Epidermal melanocyte (primary cell): ENCODE measurements around the gene F8.
"Not testable (repeated sequence)": the region's sequence is repeated elsewhere in the genome, so short reads cannot be mapped to it uniquely, and the experiment has no call there.

Experiments used
- DNase-seq: peaks from one replicate; pipeline ENCODE4 v3.0.0; 2011; ENCODE audit warnings: low spot score; ENCODE audit not compliant: insufficient read length

Gene F8

DNA sequence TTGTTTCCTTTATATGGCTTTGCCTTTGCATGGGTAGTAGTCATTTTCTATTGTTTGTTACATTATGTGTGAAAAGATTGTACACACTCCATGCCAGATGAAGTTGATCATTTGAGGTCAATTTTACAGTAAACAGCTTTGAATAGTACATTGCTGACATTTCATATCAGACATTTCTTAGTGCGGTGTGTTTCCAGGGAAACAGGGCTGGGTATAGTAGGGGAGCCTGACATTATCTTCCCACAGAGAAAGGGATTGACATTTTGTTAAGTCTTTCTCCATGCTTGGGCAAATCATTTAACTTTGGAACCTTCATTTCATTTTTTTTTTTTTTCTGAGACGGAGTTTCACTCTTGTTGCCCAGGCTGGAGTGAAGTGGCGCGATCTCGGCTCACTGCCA lies 9.1 kb upstream of the F8 start:
- no peak for DNase-seq

DNA sequence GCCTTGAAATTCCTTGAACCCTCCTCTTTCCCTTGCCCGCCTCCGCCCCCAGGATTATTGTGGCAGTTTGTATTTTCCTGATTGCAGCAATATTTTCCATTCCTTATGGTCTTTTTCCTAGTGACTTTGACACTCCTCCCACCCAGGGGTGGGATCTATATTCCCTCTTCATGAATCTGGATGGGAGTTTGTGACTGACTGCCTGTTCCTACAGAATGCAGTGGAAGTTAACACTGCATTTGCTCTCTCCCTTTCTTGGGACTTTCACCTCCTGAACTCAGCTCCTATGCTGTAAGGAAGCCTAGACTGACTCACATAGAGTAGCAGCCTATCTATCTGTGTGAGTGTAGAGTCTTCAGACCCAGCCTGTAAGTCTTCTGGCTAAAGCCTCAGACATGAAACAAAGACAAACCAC lies 6.4 kb upstream of the F8 start:
- no peak for DNase-seq

DNA sequence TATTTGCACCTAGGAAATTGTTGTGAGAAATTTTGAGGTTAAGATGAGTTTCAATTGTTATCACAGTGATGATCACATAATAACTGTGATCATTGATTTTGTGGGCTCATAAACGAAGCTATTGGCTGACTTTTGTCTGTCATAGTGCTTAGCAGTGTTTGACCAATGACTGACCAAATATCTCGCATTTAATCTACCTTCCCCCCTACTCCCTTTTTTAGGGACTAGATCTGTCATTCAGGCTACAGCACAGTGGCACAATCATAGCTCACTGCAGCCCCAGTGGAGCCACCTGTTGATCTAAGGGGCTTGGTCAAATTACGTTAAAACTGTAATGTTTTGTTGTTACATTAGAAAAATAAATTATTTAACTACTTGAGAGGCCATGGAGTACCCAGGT lies 5.6 kb upstream of the F8 start:
- DNase-seq = no peak

DNA sequence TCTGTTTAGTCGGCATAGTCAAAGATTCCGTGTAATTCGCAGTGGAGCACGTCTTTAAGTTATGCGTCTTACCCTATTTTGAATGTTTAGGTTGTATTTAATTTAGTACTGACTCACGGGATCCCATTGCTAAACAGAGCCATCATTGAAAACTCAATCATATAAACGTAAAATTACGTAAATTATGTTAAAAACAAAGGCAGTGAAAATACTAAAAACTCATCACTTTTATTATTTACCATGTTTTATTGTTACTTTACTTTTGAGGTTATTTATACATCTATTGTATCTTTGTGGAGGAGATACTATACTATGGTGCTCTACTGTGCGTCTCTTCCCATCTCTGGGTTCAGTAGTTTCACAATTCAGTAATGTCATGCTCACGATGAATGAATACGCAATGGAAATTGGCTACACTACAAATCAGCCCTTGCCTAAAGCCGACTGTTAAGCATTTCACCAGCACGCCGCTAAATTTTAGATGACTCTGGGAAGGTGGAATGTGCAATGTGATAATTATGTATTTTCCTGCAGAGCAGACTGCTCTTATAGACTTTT lies 5.1 kb upstream of the F8 start:
- DNase-seq = no peak

DNA sequence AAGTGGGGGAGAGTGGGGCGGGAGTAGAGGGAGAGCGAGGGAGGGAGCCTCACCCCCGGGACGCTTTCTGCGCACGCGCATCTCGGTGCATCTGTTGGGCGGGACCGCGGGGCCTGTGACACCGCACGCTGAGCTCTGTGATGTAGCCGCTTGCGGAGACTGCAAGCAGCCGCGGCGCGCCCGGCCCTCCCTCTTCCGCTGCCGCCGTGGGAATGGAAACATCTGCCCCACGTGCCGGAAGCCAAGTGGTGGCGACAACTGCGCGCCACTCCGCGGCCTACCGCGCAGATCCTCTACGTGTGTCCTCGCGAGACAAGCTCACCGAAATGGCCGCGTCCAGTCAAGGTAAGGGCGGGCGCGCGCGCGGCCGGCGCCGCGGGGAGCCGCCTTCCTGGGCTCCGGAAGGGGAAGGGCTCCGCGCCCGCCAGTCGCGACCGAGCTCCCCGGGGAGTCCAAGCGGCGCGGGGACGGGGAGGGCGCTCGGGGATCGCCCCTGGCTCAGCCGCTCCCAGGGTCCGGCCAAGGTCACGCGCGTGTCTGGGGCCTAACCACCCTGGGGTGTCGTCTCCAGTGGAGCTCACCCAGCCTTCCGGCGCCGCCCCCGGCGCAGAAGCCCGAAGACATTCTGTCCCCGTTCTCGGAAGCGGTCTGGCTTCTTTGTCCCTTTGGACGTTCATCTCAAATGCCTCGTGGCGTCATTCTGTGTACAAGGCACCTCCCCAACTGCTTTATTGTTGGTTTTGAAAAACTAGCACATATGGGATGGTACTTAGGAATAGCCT lies 4.4 kb upstream of the F8 start, which contains the start of gene FUNDC2:
FUNDC2 (plus strand) TSS at position 118 of the 782 bp plus-strand sequence; CDS start at position 213, 95 bp downstream.
- DNase-seq = peak; percentile 42

DNA sequence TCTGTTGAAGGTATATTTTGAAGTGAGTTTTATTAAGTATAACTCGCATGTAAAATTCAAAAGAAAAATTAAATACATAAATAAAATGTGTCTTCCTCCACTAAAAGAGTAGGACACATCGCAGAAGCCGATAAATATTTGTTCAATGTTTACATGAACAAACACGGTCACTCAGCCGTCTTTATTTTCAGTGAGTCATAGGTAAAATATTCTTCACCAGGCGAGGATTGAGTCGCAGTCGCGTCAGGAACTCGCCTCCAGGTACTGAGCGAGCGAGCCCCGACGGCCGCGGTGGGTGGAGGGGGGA lies 3.9 kb upstream of the F8 start:
- DNase-seq = no peak

DNA sequence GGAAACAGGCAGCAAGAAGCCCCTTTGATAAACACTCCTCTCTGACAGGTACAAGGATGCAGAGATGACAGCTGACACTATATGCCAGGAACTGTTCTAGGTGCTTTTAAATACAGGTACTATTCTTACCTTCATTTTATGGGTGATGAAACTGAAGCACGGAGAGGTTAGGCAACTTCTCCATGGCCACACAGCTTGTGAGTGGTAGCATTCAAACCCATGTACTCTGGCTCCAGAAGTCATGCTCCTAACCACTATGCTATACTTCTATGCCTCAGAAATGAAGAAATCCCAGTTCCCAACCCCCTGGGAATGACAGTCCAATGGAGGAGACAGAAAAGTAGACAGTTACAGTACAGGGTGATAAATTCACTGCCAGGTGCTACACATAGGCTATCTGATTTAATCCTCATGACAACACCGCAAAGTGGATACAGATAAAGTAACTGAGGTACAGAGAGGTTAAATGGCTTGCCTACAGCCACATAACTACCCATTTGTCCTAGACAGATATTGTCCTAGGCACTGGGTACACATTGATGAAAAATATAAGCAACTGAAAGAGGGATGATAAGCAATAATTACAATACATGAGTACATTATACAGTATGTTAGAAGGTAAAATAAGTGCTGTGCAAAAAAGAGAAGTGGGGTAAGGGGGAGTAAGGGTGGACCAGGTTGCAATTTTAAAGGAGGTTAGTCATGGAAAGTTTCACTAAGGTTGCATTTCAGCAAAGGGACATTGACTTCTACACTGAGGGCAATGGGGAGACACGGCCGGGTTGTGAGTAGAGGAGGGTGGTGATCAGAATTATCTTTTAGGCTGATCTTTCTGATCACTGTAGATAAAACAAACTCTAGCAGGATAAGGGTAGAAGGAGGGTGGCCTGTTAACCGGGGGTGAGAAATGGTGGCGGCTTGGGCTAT lies 1.6 kb upstream of the F8 start:
- DNase-seq = no peak

DNA sequence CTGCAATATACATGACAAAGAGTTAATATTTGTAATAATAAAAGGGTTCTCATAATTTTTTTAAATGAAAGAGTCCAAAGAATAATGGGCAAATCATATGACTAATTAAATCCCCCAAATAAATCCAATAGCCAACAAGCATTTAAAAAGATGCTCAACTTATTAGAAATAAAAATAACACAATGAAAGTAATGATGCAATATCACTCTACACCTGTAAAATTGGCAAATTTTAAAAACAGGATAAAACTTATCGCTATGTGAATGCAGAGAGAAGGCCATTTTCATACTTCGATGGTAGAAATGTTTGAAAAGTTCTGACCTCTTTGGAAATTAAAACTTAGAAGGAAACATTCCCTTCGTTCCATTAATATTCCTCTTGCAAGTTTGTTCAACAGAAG lies 1.9 kb downstream of the F8 start:
- DNase-seq = no peak

DNA sequence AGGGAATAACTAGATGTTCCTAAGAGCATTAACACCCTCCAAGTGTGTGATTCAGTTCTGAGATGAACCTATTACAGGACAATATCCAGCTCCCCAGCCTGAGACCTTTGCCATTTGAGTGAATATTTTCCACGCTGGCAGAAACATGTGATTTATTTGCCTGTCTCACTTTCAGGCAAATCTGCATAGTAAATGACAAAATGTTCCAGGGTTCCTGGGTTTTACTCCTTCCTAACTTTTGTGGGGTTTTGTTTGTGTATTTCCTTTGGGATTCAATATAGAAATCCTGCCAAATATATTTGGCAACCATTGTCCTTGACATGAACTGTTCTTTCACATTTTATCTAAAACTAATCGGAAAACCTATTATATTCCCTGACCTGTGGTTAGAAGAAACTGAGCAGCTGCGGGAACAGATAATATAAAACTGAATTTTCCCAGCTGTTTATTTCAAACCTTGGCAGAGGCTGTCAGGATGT lies 12.5 kb downstream of the F8 start:
- no peak for DNase-seq

DNA sequence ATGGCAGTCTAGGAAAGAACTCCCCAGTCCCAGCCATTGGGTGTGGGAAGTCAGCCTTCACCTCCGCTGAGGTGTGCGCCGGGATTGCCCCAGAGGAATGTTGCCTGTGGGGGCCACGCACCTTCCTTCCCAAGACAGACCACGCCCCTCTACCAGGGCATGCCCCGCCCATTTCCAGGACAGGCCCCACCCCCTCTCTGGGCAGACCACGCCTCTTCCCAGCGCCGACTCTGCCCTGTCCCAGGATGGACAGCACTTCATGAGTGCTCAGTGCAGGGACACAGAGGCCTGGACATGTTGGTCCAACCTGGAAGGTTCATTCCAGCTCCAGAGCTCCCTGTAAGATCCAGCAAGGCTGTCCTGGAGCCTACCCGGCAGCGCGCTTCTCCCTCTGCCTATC lies 13.9 kb downstream of the F8 start:
- not testable (repeated sequence) for DNase-seq

DNA sequence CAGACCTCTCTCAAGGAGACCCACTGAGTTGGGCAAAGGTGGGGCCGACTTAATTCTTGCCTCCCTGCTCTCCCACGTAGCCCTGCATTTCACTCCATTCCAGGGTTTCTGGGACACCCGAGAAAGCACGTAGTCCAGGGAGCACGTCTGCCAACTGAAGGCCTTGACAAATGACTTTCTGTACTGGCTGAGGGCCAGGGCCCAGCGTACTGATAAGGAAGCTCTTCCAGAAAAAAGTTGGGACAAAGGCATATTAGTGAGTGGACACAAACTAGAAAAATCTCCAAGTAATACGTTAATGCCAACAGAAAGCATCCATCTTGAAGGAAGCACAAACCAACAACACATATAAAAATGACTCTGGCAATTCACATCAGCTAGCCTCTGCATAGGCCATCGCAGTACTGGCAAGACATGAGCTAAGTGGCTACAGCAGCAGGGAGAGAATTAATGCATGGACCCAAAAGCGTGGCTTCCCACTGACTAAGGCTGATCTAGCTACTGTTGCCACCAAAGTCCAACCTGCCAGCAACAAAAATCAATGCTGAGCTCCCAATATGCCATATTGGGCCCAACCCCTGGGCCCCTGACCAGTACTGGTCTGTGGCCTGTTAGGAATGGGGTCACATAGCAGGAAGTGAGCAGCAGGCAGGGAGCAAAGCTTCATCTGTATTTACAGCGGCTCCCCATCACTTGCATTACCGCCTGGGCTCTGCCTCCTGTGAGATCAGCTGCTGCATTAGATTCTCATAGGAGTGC lies 15.4 kb downstream of the F8 start:
- not testable (repeated sequence) for DNase-seq

DNA sequence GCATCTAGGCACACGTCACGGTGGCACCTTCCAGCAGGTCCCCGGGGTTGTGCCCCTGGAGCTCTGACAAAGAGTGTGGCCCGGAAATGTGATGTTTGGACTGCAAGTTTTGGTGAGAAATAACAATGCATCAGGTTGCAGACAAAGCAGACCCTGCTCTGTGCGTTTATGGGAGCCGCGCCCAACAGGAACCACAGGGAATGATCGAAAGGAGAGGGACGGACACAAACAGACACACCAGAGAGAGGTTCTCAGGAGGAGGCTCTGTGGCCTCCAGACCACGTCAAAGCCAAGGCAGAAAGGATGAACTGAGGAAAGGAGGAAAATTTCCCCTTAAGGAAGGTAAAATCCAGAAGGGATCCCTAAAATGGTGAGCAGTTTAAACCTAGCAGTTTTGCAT lies 16.1 kb downstream of the F8 start:
- DNase-seq = not testable (repeated sequence)

DNA sequence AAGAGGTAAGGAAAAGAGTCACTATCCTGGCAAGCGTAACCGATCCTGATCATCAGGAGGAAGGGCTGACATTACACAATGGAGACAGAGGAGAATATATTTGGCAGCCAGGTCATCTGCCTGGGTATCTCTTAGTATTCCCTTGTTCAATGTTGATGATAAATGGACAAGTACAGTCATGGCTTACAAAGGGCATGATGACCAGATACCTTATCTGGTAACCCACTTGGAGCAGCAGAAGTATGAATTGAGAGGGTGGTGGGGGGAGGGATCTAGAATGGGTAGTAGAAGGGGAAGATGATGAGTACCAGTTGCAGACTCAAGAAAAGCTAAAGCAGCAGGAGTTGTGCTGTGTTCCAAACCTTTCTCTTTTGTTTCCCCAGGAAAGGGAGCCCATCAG lies 17.3 kb downstream of the F8 start:
- no peak for DNase-seq

DNA sequence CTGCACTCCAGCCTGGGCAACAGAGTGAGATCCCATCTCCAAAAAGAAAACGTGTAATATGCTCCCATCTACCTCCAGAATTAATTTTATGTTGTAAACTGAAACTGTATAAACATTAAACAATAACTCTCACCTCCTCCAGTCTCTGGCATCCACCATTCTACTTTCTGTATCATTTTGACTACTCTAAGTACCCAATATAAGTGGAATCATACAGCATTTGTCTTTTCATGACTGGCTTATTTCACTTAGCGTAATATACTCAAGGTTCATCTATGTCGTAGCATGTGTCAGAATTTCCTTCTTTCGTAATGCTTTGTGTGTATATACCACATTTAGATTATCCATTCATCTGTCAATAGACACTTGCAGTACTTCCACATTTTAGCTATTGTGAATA lies 20.6 kb downstream of the F8 start:
- DNase-seq = no peak

DNA sequence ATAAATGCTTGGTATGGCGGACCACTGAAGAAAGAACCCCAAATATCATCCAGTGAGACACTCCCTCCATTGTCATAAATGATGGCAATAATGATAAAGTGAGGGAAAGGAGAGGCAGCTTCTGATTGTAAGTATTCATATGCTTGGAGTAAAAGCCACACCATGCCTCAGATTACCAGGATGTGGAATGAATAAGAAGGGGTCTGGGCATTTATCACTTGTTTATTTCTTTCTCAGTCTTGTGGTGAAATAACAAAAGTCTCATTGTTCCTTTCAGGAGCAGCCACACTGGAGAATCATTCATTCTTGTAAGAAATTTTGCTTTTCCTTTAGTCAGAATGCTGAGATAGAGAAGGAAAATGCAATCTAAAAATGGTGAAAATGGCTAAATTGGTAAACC lies 21.7 kb downstream of the F8 start:
- DNase-seq = no peak

DNA sequence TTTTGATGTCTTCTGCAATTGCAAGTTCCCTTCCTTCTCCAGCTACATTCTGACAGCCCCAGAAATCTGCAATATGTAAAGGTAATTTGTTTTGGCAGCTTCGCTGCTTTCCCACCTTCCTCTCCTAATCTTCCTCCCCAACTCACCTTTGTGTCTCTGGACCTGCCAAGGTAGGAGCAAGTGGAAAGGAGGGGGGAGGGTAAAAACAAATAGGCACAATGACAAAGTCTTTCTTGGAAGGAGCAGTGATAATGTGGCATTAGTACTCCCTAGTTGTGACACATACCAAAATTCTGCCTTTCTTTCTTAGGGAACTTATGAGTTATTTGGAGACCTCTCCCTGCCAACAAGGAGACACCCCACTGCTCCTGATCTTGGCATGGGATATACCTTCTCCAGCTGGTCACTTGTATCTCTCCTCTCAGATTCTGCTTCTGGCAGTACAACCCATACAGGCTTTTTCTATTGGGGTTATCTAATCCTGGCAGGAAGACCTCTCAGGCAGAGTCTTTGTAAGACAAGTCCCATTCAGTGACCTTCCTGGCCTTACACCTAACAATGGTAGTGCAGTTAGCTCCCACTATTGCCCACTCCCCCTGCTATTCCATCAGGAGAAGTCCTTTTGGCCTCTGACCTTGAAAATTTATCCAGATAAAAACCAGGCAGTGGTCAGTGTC lies 24.2 kb downstream of the F8 start:
- DNase-seq = no peak

DNA sequence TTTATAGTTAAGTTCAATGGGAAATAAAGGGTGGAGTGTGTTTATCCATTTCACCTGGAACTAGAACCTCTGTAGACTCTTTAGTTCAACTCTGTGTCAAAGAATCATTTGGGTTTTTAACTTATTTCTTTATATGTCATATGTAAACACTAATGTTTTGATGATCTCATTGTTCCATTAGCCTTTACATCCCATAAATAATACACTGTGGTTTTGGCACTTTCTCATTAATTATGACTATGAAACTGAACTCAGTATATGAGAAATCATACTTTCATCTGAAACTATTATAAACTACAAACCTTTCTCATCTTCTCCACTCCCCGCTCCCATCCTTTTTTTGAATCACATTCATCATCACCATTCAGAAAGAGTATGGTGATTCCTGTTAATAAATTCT lies 31.0 kb downstream of the F8 start:
- DNase-seq = no peak

DNA sequence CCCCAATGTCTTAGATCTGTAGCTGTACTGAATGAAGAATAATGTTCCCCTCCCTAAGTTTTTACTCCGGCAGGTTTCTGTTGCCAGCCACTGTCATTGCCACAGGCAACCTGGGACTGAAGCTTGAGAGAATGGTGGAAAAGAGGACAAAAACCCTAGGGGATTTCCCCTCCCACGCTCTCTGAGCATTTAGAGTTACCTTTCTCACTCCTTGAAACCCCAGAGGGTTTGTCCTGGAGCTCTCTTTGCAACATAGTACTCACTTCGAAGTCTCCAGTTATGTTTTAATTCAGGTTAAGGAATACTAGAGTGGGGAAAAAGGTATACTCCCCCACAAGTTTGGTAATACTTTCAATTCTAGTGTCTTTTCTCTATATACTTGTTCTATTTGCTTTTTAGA lies 31.5 kb downstream of the F8 start:
- no peak for DNase-seq

DNA sequence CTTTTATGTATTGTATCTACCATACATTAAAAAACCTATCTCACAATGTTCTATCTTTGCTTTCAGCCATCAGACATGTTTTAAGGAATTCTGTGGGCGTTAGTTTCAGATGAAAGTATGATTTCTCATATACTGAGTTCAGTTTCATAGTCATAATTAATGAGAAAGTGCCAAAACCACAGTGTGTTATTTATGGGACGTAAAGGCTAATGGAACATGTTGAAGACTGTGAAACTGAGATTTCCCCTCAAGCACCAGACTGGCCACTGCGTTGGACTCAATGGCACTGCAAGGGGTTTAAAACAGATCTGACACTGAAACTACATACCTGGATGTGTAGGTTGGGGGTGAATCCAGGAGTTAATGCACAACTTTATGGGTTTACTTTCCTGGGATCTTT lies 32.0 kb downstream of the F8 start:
- no peak for DNase-seq

DNA sequence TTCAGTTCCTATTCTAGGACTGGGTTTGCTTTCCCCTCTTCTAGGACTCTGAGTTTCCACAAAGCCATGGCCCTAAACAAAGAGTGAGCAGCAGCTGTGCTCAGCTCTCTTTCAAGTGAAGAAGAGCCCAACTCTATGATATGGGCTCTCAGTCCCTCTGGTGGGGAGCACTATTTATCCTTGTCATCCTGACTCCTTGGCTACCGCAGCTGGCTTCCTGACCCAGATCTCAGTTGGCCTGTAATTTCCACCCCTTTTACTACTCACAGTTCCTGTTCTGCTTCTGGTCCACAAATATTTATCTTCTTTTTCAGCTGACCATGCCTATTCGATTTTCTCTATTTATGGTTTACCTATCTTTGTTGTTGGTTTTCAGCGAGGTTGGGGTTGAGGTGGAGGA lies 33.8 kb downstream of the F8 start:
- no peak for DNase-seq

DNA sequence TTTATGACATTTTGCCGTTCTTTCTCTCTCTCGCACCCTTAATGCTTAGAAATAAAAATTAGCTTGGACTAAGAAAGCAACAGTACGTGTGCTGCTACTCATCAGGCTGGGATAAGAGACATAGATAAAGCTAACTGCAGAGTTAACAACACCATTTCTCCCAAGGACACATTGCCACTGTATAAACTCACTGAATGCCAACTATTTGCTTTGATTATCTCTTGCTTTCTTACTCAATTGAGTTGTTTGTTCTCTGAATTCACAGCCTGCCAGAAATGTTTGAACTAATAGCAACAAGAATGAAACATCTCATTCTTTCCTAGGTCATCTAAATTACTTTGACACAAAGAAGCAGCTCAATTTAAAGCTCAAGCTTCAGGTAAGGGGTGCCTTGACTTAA lies 34.6 kb downstream of the F8 start:
- DNase-seq = no peak
